Hypothalamus (tissue), 51 donors: ENCODE data around the gene MYOF.
"Not testable (repeated sequence)": the region's sequence is repeated elsewhere in the genome, so short reads cannot be mapped to it uniquely, and the experiment has no call there.

Experiments used
- DNase-seq, 51 donors: peaks; one replicate each; lab custom pipeline; 2025; lab: John Stamatoyannopoulos, UW

The MYOF gene

GRCh38 chr10:93488956-93489528, 6.9 kb upstream of the MYOF start:
- DNase-seq: no peak

- DNase-seq: no peak
Measured at GRCh38 chr10:93485690-93486089, 3.6 kb upstream of the MYOF start.

- DNase-seq: no peak
Measured at GRCh38 chr10:93481637-93482144, 443 bp downstream of the MYOF start.

- no peak for DNase-seq
Measured at GRCh38 chr10:93478873-93479272, 3.3 kb downstream of the MYOF start.

GRCh38 chr10:93476756-93477155, 5.4 kb downstream of the MYOF start:
- no peak for DNase-seq

- DNase-seq: no peak
Measured at GRCh38 chr10:93475871-93476270, 6.3 kb downstream of the MYOF start.

GRCh38 chr10:93475227-93475626, 6.9 kb downstream of the MYOF start:
- DNase-seq: no peak

GRCh38 chr10:93473804-93474472, 8.2 kb downstream of the MYOF start:
- no peak for DNase-seq

- DNase-seq: no peak
Measured at GRCh38 chr10:93473161-93473560, 9.0 kb downstream of the MYOF start.

GRCh38 chr10:93471110-93471651, 11.0 kb downstream of the MYOF start:
- DNase-seq: no peak

GRCh38 chr10:93469454-93469853, 12.7 kb downstream of the MYOF start:
- DNase-seq: no peak

GRCh38 chr10:93468461-93469213, 13.5 kb downstream of the MYOF start:
- DNase-seq: no peak

GRCh38 chr10:93467635-93468034, 14.5 kb downstream of the MYOF start:
- DNase-seq: not testable (repeated sequence)

- peak in 22 of 51 donors; percentile 5 to 70 (median 16) for DNase-seq
Measured at GRCh38 chr10:93465806-93466675, 16.1 kb downstream of the MYOF start.

- no peak for DNase-seq
Measured at GRCh38 chr10:93464776-93465388, 17.3 kb downstream of the MYOF start.

- DNase-seq: peak in 2 of 51 donors; percentile 2 to 5
Measured at GRCh38 chr10:93463723-93464476, 18.2 kb downstream of the MYOF start.

- DNase-seq: no peak
Measured at GRCh38 chr10:93462881-93463280, 19.3 kb downstream of the MYOF start.

GRCh38 chr10:93462371-93462770, 19.8 kb downstream of the MYOF start:
- no peak for DNase-seq

GRCh38 chr10:93461807-93462178, 20.3 kb downstream of the MYOF start:
- no peak for DNase-seq
